Testis (tissue), 2 donors: ENCODE results near the gene RASA3.
"Not testable (repeated sequence)": the region's sequence is repeated elsewhere in the genome, so short reads cannot be mapped to it uniquely, and the experiment has no call there.

Source experiments
- CTCF ChIP-seq, 3 experiments: fragments of 450-650 bp in 2 of 3; fragments of 200-600 bp in 1 of 3; sonication (generic) in 1 of 3; IDR thresholded peaks; one replicate each; pipeline ENCODE4 v1.5.1; 2016 to 2019; ENCODE audit warnings: antibody characterized with exemption in 3 of 3, mild to moderate bottlenecking in 2 of 3, moderate library complexity in 1 of 3
- POLR2A ChIP-seq: fragments of 450-650 bp; IDR thresholded peaks from one replicate; pipeline ENCODE4 v1.6.1; 2017; ENCODE audit warnings: antibody characterized with exemption, mild to moderate bottlenecking, moderate library complexity

GRCh38 chr13:114176359-114176902 is 44.0 kb upstream of the RASA3 start:
- TF ChIP-seq CTCF (IDR thresholded peaks at IDR 0.05); POLR2A: not testable (repeated sequence)
